GM23338 (cell line): ENCODE results near the gene IFNA17.
"Not testable (repeated sequence)": the region's sequence is repeated elsewhere in the genome, so short reads cannot be mapped to it uniquely, and the experiment has no call there.

Experiments used
- CTCF ChIP-seq, 2 experiments: fragments of 200-600 bp in 1 of 2; sonication (generic) in 1 of 2; conservative IDR thresholded peaks; 2 replicates each; pipeline versions ENCODE4 v1.5.1 to v1.6.1; 2016 to 2017; ENCODE audit warnings: antibody characterized with exemption in 2 of 2, low read depth in 2 of 2, mild to moderate bottlenecking in 2 of 2, moderate library complexity in 1 of 2
- JUNB ChIP-seq: IDR thresholded peaks from one replicate; pipeline ENCODE4 v1.6.1; 2016; ENCODE audit warnings: antibody characterized with exemption; ENCODE audit not compliant: unreplicated experiment
- NANOG ChIP-seq: IDR thresholded peaks from 2 replicates; pipeline ENCODE4 v1.6.1; 2016; ENCODE audit warnings: antibody characterized with exemption, borderline replicate concordance
- POLR2AphosphoS5 ChIP-seq: IDR thresholded peaks from 2 replicates; pipeline ENCODE4 v1.6.1; 2016; ENCODE audit warnings: antibody characterized with exemption, low read depth
- REST ChIP-seq: IDR thresholded peaks from one replicate; pipeline ENCODE4 v1.6.1; 2018; ENCODE audit warnings: antibody characterized with exemption; ENCODE audit not compliant: unreplicated experiment
- ZNF114 ChIP-seq: fragments of 250-450 bp; sonication (Bioruptor Pico); IDR thresholded peaks from 2 replicates; pipeline ENCODE4 v1.5.0; 2020; ENCODE audit warnings: mild to moderate bottlenecking, moderate library complexity
- ZNF331 ChIP-seq: fragments of 250-450 bp; sonication (Bioruptor Pico); IDR thresholded peaks from 2 replicates; pipeline ENCODE4 v1.5.0; 2020; ENCODE audit warnings: low read depth, mild to moderate bottlenecking, moderate library complexity

- peak; percentile 65 to 82 for TF ChIP-seq CTCF (conservative IDR thresholded peaks at IDR 0.05; ENCODE audit: low read depth in 2 of 2)
- not testable (repeated sequence) for TF ChIP-seq NANOG; POLR2AphosphoS5; ZNF331; JUNB; ZNF114 (CRISPR knock-in tag); REST
Measured at GRCh38 chr9:21235468-21236359, 7.7 kb upstream of the IFNA17 start.
